GM12892 (cell line): ENCODE data around the gene SLC26A3.

Experiments used
- DNase-seq: peaks from one replicate; pipeline ENCODE4 v3.0.0; 2011; ENCODE audit not compliant: insufficient read length
- FAIRE-seq: peaks from 2 replicates; lab custom pipeline; 2011; peaks lifted over from hg19 to GRCh38; lab: Jason Lieb, UNC
- POLR2A ChIP-seq: IDR thresholded peaks from 2 replicates; pipeline ENCODE4 v1.6.1; 2011; ENCODE audit warnings: low read depth, low read length, control low read depth
- POLR2AphosphoS5 ChIP-seq: IDR thresholded peaks from 2 replicates; pipeline ENCODE4 v1.6.1; 2011; ENCODE audit warnings: low read depth, low read length, control low read depth
- TAF1 ChIP-seq: IDR thresholded peaks from 2 replicates; pipeline ENCODE4 v1.6.1; 2011; ENCODE audit warnings: low read depth, mild to moderate bottlenecking, control low read depth, low read length, borderline replicate concordance

The SLC26A3 gene

GRCh38 chr7:107836237-107837144, 33.5 kb upstream of the SLC26A3 start:
- DNase-seq (no peak), FAIRE-seq (no peak)
- TF ChIP-seq POLR2AphosphoS5 (no peak), TAF1 (no peak)

GRCh38 chr7:107834401-107834800, 31.4 kb upstream of the SLC26A3 start:
- TF ChIP-seq POLR2A: no peak
- no peak for TF ChIP-seq TAF1
- TF ChIP-seq POLR2AphosphoS5: no peak
- no peak for FAIRE-seq
- no peak for DNase-seq

DNA sequence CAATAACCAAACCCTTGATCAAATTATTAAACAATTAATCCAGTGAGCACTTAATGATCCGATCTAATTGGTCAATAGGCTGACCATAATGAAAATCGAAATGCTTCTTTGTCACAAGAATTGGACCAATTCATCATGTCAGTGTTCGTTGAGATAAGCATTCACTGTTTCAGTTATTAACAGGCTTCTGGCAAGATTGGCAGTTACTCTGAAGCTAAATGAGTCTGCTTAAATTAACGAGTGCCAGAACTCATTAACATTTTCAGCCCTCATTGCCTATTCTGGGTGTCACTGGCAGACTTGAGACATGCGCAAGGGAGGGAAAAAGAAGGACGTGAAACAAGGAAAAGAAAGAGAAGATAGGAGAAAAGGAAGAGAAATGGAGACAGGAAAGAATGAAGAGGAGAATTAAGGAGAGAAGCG, 30.7 kb upstream of the SLC26A3 start:
- DNase-seq: no peak
- TF ChIP-seq POLR2A: no peak
- TF ChIP-seq TAF1: no peak
- no peak for TF ChIP-seq POLR2AphosphoS5
- FAIRE-seq: no peak

DNA sequence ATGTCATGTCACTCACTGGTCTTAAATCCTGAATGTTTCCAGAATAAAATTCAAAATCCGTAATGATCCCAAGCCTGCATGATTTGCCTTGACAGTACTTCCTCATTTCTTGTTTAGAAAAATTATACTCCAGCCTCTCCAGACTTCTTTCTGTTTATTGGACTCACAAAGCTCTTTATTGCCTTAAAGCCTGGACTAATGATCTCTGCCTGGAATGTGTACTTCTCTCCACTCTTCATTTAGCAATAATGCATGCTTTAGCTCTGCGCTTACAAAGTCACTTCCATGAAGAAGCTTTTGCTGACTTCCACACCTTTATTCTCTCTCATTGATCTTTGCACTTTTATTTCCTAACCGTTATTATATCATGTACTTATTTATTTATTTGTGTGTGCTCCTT, 27.4 kb upstream of the SLC26A3 start:
- no peak for TF ChIP-seq TAF1
- no peak for TF ChIP-seq POLR2A
- TF ChIP-seq POLR2AphosphoS5: no peak
- FAIRE-seq: no peak
- DNase-seq: no peak

GRCh38 chr7:107828540-107828939, 25.5 kb upstream of the SLC26A3 start:
- DNase-seq (no peak), FAIRE-seq (no peak)
- TF ChIP-seq POLR2AphosphoS5 (no peak), POLR2A (no peak), TAF1 (no peak)

GRCh38 chr7:107827501-107827900, 24.5 kb upstream of the SLC26A3 start:
- TF ChIP-seq POLR2AphosphoS5: no peak
- no peak for TF ChIP-seq TAF1
- TF ChIP-seq POLR2A: no peak
- FAIRE-seq: no peak

DNA sequence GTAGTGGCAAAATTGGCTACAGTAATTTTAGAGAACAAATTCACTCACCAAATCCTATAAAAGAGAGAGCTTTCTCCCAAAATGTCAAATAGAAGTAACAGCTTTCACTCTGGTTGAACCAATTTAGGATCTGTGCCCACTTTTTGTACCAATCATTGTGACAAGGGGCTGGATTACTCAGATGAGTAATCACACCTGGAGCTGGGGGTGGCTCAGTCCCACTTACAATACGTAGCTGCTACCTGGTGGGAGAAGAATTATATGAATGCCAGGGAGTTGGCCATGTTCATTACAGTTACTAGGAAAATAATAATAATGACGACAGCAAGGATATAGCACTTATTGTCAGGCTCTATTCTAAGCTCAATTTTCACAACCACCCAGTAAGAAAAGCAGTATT, 23.4 kb upstream of the SLC26A3 start:
- DNase-seq (no peak), FAIRE-seq (no peak)
- no peak for TF ChIP-seq TAF1

More at GRCh38 chr7:107827501-107827900, 24.5 kb upstream of the SLC26A3 start:
- no peak for DNase-seq

DNA sequence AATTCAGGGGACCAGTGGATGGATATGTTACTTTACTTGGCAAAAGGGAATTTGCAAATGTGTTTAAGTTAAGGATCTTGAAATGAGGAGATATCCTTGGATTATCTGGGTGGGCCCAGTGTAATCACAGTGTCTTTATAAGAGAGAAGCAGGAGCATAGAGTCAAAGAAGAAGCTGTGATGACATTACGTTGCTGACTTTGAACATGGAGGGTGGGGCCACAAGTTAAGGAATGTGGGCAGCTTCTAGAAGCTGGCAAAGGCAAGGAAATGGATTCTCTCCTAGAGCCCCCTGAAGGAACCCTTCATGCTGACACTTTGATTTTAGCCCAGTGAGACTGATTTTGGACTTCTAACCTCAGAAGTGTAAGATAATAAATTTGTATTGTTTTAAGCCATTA, 21.8 kb upstream of the SLC26A3 start:
- no peak for FAIRE-seq
- DNase-seq: no peak
- no peak for TF ChIP-seq POLR2A
- no peak for TF ChIP-seq TAF1
- no peak for TF ChIP-seq POLR2AphosphoS5

- FAIRE-seq: no peak
- TF ChIP-seq TAF1 (no peak), POLR2A (no peak), POLR2AphosphoS5 (no peak)
- no peak for DNase-seq
Measured at GRCh38 chr7:107818622-107819021, 15.6 kb upstream of the SLC26A3 start.

DNA sequence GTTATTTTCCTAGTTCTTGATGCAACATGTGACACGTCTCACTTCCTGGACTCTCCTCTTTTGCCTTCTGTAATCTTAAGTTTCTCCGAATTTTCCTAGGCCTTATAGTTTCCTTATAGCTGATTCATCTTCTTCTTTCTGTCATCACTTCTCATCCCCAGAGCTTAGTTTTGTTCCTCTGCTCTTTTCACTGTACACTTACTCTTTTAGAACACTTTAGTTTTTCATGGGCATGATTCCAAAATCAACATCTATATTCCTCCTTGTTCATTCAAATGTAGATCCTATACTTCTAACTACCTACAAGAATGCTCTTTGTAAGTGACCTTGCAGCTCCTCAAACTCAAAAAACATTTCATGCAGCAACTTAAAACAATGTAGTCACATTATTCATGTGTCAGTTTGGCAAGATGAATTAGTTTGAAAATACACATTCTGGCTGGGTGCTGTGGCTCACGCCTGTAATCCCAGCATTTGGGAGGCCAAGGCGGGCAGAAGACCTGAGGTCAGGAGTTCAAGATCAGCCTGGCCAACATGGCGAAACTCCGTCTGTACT, 13.1 kb upstream of the SLC26A3 start:
- TF ChIP-seq POLR2A: no peak
- no peak for TF ChIP-seq POLR2AphosphoS5
- TF ChIP-seq TAF1: no peak
- FAIRE-seq (no peak), DNase-seq (no peak)

- FAIRE-seq (peak; percentile 14), DNase-seq (no peak)
- TF ChIP-seq POLR2A (no peak), POLR2AphosphoS5 (no peak), TAF1 (no peak)
Measured at GRCh38 chr7:107815254-107815882, 12.3 kb upstream of the SLC26A3 start.

DNA sequence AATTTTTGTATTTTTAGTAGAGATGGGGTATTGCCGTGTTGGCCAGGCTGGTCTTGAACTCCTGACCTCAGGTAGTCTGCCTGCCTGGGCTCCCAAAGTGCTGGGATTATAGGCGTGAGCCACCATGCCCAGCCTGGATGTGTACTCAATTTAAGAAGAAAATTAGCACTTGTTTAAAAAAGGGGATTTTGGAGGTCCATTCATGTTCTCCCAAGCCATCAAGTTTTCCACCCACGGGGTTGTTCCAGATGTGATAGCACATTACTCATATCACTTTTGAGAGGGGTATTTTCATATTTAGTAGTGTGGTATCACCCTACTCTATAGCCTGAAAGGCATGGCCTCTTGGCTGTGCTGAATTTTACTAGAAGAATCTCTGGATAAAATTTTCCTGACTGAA, 10.5 kb upstream of the SLC26A3 start:
- TF ChIP-seq TAF1 (no peak), POLR2AphosphoS5 (no peak), POLR2A (no peak)
- DNase-seq (no peak), FAIRE-seq (no peak)
